ENCODE data around the gene HID1. TPM values are rescaled to one million over a fixed set of nuclear protein-coding genes. Genes with fewer than 3 reads are reported as not detected.
"Not testable (repeated sequence)": the region's sequence is repeated elsewhere in the genome, so short reads cannot be mapped to it uniquely, and the experiment has no call there.

The HID1 gene
- polyA plus RNA-seq, 1 donor from 2014 or later, result 26.6 TPM

DNA sequence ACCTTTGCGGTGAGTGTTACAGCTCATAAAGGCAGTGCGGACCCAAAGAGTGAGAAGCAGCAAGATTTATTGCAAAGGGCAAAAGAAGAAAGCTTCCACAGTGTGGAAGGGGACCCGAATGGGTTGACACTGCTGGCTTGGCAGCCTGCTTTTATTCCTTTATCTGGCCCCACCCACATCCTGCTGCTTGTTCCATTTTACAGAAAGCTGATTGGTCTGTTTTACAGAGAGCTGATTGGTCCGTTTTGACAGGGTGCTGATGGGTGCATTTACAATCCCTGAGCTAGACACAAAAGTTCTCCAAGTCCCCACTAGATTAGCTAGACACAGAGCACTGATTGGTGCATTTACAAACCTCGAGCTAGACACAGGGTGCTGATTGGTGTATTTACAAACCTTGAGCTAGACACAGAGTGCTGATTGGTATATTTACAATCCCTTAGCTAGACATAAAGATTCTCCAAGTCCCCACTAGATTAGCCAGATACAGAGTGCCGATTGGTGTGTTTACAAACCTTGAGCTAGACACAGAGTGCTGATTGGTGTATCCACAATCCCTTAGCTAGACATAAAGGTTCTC lies 66.3 kb downstream of the HID1 start:
- not testable (repeated sequence) for H3F3A ChIP-seq (ENCODE audit: insufficient read depth, low read length, poor library complexity, severe bottlenecking); H3K4me2 ChIP-seq (ENCODE audit: low read length); H3K9me3 ChIP-seq (ENCODE audit: low read length); H3K36me3 ChIP-seq (ENCODE audit: insufficient read depth, low read length); H3K4me3 ChIP-seq (ENCODE audit: low read length); H3K9me2 ChIP-seq (ENCODE audit: insufficient read depth, low read length); H3K79me2 ChIP-seq (replicated peaks; ENCODE audit: insufficient read depth, low read length); H3K27me3 ChIP-seq (ENCODE audit: insufficient read depth, low read depth, low read length); H2AFZ ChIP-seq (ENCODE audit: low read depth, low read length); H4K20me1 ChIP-seq (ENCODE audit: insufficient read depth); H3K9ac ChIP-seq (ENCODE audit: low read length); H3K27ac ChIP-seq (ENCODE audit: low read length)

DNA sequence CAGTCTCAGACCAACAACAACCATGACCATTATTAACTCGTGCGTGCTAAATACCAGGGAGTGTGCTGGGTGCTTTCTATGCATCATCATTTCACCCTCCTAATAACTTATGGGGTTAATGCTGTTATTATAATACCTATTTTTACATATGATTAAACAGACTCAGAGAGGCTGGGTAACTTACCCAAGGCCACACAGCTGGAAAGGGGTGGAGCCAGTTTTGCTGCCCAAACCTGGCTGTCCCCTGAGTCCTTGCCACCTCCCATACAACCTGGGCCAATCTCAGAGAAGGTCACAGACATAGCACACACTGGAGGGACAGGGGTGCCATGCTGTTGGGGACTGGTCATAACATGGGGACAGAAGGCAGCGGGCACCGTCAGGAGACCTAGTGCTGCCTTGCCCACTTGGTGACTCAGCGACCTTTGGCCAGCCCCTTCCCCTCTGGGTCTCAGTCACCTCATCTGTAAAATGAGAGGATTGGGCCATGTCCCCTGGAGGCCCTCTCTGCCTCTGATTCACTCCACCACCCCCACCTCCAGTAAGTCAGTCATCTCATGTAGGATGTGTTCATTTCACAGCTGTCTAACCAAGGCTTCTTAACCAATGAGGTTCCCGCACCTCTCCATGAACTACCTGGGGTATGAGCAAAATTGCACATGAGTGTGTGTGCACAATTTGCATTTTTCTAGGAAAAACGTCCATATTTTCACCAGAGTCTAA lies 67.7 kb downstream of the HID1 start:
- H3K9me2 ChIP-seq (ENCODE audit: insufficient read depth, low read length), result no peaks in the 10 kb centered on the region
- no peaks in the 10 kb centered on the region for H3K9me3 ChIP-seq (ENCODE audit: low read length)
- no peaks in the 10 kb centered on the region for H4K20me1 ChIP-seq (ENCODE audit: insufficient read depth)
- no peak overlapping the region for H3K9ac ChIP-seq (ENCODE audit: low read length)
- H3K27ac ChIP-seq (ENCODE audit: low read length), result no peak overlapping the region
- H3K27me3 ChIP-seq (ENCODE audit: insufficient read depth, low read depth, low read length), result no peaks in the 10 kb centered on the region
- no peak overlapping the region for H2AFZ ChIP-seq (ENCODE audit: low read depth, low read length)
- no peak overlapping the region for H3K4me2 ChIP-seq (ENCODE audit: low read length)
- H3K36me3 ChIP-seq (ENCODE audit: insufficient read depth, low read length), result no peaks in the 10 kb centered on the region
- TF ChIP-seq CTCF (IDR thresholded peaks at IDR 0.05; ENCODE audit: poor library complexity, severe bottlenecking) (no peak), EP300 (conservative IDR thresholded peaks at IDR 0.05; ENCODE audit: poor library complexity, severe bottlenecking) (no peak)
- no peaks in the 10 kb centered on the region for H3K79me2 ChIP-seq (replicated peaks; ENCODE audit: insufficient read depth, low read length)
- H3K4me3 ChIP-seq (ENCODE audit: low read length), result no peak overlapping the region
- H3F3A ChIP-seq (ENCODE audit: insufficient read depth, low read length, poor library complexity, severe bottlenecking), result no peaks in the 10 kb centered on the region

DNA sequence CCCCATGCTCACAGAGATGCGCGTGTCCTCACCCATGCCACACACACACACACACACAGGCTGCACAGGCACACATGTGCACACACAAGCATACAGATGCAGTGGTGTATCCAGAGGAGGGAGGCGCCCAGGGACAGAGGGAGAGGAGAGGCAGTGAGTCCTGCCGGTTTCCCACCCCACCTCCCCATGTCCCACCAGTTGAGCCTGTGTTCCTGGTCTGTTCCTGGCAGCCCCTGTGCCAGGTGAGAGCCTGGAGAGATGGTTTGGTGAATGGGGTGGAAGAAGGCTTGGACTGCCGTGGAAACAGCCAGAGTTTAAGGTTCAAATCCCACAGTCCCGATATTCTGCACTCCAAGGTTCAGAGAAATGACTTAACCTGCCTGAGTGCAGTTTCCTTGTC lies 68.9 kb downstream of the HID1 start:
- TF ChIP-seq POLR2AphosphoS5 (IDR thresholded peaks at IDR 0.05), result no peak
- TF ChIP-seq TAF1 (IDR thresholded peaks at IDR 0.05; ENCODE audit: low read depth), result no peak
- TF ChIP-seq EZH2 (IDR thresholded peaks at IDR 0.05; ENCODE audit: borderline replicate concordance, insufficient read depth, low read length, poor library complexity, severe bottlenecking), result no peak
- no peak for TF ChIP-seq CTCF (IDR thresholded peaks at IDR 0.05; ENCODE audit: poor library complexity, severe bottlenecking)

More for the DNA sequence above, 68.9 kb downstream of the HID1 start:
- no peaks in the 10 kb centered on the region for H3K9me2 ChIP-seq (ENCODE audit: insufficient read depth, low read length)
- H3K4me3 ChIP-seq (ENCODE audit: low read length), result no peak overlapping the region
- no peak overlapping the region for H2AFZ ChIP-seq (ENCODE audit: low read depth, low read length)
- no peaks in the 10 kb centered on the region for H4K20me1 ChIP-seq (ENCODE audit: insufficient read depth)
- H3F3A ChIP-seq (ENCODE audit: insufficient read depth, low read length, poor library complexity, severe bottlenecking), result no peaks in the 10 kb centered on the region
- no peak overlapping the region for H3K27ac ChIP-seq (ENCODE audit: low read length)
- no peak overlapping the region for H3K9ac ChIP-seq (ENCODE audit: low read length)
- no peaks in the 10 kb centered on the region for H3K79me2 ChIP-seq (replicated peaks; ENCODE audit: insufficient read depth, low read length)
- no peaks in the 10 kb centered on the region for H3K27me3 ChIP-seq (ENCODE audit: insufficient read depth, low read depth, low read length)
- H3K9me3 ChIP-seq (ENCODE audit: low read length), result no peaks in the 10 kb centered on the region
- H3K4me2 ChIP-seq (ENCODE audit: low read length), result no peak overlapping the region
- H3K36me3 ChIP-seq (ENCODE audit: insufficient read depth, low read length), result no peaks in the 10 kb centered on the region

Measured in neural cell (in vitro differentiated cells).